T-helper 2 cell treated with Interferon-gamma antibody and Interleukin-4, amounts not matched to agents 5 μg/mL and 100 μg/mL, for 36 hours (primary cell): ENCODE measurements around the gene KRT85.

Source experiments
- DNase-seq: peaks from one replicate; pipeline ENCODE4 v3.0.0; 2021; ENCODE audit warnings: low spot score
- H3K27ac Mint-ChIP-seq: one replicate; pipeline ENCODE4 v1.8.0; 2021; ENCODE audit warnings: mild to moderate bottlenecking, mixed read lengths
- H3K27me3 Mint-ChIP-seq: one replicate; pipeline ENCODE4 v1.8.0; 2021; ENCODE audit warnings: low read depth, mixed read lengths
- H3K36me3 Mint-ChIP-seq: one replicate; pipeline ENCODE4 v1.8.0; 2021; ENCODE audit warnings: low read depth, mixed read lengths
- H3K4me1 Mint-ChIP-seq: one replicate; pipeline ENCODE4 v1.8.0; 2021; ENCODE audit warnings: low read depth, mixed read lengths
- H3K4me3 Mint-ChIP-seq: one replicate; pipeline ENCODE4 v1.8.0; 2022; ENCODE audit warnings: mild to moderate bottlenecking, moderate library complexity, mixed read lengths
- H3K9me3 Mint-ChIP-seq: one replicate; pipeline ENCODE4 v1.8.0; 2021; ENCODE audit warnings: mixed read lengths

Gene KRT85

DNA sequence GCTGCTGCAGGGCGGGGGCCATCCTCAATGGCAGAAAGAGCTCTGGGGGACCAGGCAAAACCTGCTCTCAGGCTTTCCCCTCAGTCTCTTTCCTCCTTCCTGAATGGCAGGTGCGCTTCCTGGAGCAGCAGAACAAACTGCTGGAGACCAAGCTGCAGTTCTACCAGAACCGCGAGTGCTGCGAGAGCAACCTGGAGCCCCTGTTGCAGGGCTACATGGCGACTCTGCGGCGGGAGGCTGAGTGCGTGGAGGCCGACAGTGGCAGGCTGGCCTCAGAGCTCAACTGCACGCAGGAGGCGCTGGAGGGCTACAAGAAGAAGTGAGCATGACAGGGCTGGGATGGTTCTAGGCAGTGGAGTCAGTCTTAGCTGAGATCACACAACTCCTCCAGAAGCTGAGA lies 23.2 kb downstream of the KRT85 start:
- Mint-ChIP-seq H3K36me3 (no peaks in the 10 kb centered on the region), H3K27ac (no peak overlapping the region), H3K4me3 (no peak overlapping the region), H3K27me3 (peaks cover 3% of the 10 kb centered on the region), H3K9me3 (no peaks in the 10 kb centered on the region), H3K4me1 (no peaks in the 10 kb centered on the region)
- DNase-seq, result no peak

DNA sequence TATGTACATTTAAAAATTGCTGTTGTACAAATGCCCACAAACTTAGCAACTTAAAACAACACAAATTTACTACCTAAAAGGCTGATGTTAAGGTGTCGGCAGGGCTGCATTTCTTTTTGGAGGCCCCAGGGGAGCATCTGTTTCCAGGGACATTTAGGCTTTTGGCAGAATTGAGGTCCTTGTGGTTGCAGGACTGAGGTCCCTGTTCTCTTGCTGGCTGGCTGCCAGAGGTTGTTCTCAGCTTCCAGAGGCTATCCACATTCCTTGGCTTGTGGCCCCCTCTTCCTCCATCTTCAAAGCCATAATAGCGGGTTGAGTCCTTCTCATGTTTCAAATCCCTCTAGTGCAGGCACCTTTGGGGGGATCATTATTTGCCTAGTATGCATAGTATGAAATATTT lies 23.7 kb downstream of the KRT85 start:
- H3K36me3 Mint-ChIP-seq, result no peaks in the 10 kb centered on the region
- H3K4me3 Mint-ChIP-seq, result no peak overlapping the region
- peaks cover 3% of the 10 kb centered on the region for H3K27me3 Mint-ChIP-seq
- no peak overlapping the region for H3K27ac Mint-ChIP-seq
- DNase-seq, result no peak
- no peaks in the 10 kb centered on the region for H3K9me3 Mint-ChIP-seq
- no peaks in the 10 kb centered on the region for H3K4me1 Mint-ChIP-seq

DNA sequence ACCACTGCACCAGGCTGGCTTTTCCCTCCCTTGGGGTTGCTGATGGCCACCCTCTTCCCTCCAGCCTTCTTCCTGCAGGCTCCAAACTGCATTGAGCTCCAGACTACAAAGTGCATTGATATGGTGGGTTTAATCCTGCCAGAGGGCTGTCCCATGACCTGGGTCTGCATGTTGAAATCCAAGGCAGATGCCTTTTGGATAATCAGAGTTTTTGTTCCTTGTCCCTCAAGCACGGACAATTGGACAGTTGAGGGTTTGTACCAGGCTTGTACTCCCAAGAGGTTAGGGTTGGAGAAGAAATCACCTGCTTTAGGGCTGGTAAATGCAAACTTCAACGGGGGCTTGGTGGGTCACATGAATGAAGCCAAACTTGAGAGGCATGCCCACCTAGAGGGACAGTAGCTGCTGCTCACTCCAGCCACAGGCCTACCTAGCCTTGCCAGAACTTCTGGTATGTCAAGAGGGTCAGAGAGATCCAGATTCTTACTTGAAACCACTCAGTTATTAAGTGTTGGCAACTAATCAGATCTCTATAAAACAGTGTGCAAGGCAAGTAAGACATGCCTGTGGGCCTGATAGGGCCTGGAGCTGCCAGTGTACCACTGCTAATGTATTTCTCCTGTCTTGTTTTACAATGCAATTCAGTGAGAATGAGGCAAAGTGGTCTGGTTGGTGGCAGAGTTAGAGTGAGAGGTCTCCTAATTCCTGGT lies 24.3 kb downstream of the KRT85 start:
- Mint-ChIP-seq H3K4me3 (no peak overlapping the region), H3K27me3 (peaks cover 3% of the 10 kb centered on the region), H3K36me3 (no peaks in the 10 kb centered on the region), H3K4me1 (no peaks in the 10 kb centered on the region), H3K9me3 (no peaks in the 10 kb centered on the region), H3K27ac (no peak overlapping the region)
- no peak for DNase-seq

GRCh38 chr12:52341066-52341580 lies 26.2 kb downstream of the KRT85 start:
- Mint-ChIP-seq H3K4me1 (peaks cover 3% of the 10 kb centered on the region), H3K27ac (no peak overlapping the region), H3K9me3 (no peaks in the 10 kb centered on the region), H3K4me3 (no peak overlapping the region), H3K36me3 (no peaks in the 10 kb centered on the region), H3K27me3 (no peaks in the 10 kb centered on the region)
- no peak for DNase-seq

GRCh38 chr12:52338241-52338960 lies 28.9 kb downstream of the KRT85 start:
- Mint-ChIP-seq H3K4me3 (no peak overlapping the region), H3K27ac (no peak overlapping the region), H3K9me3 (no peaks in the 10 kb centered on the region), H3K36me3 (no peaks in the 10 kb centered on the region), H3K4me1 (peaks cover 3% of the 10 kb centered on the region), H3K27me3 (no peaks in the 10 kb centered on the region)
- no peak for DNase-seq

DNA sequence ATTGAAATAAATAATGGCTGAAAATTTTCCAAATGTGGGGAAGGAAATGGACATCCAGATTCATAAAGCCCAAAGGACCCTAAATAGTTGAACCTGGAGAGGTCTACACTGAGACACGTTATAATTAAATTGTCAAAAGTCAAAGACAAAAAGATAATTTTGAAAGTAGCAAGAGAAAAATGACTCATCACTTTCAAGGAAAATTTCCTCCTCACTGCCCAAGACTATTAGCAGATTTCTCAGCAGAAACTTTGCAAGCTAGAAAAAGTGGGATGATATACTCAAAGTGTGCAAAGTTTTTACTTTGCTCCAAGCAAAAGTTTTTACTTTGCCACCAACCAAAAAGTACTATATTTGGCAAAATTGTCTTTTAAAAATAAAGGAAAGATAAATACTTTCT lies 30.2 kb downstream of the KRT85 start:
- Mint-ChIP-seq H3K4me1 (peaks cover 3% of the 10 kb centered on the region), H3K9me3 (no peaks in the 10 kb centered on the region), H3K27me3 (no peaks in the 10 kb centered on the region), H3K27ac (no peak overlapping the region), H3K4me3 (no peak overlapping the region), H3K36me3 (no peaks in the 10 kb centered on the region)
- no peak for DNase-seq

DNA sequence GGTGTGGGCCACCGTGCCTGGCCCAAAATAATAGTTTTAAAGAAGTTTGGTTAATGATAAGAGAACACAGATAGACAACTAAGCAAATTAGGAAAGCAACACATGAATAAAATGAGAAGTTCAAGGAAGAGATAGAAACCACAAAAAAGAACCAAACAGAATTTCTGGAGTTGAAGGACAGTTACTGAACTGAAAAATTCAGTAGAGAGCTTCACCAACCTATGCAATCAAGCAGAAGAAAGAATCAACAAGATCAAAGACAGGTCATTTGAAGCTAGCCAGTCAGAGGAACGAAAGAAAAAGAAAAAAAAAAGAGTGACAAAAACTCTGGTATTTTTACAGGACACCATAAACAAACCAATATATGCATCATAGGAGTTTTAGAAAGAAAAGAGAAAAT lies 30.6 kb downstream of the KRT85 start:
- Mint-ChIP-seq H3K27me3 (no peaks in the 10 kb centered on the region), H3K9me3 (no peaks in the 10 kb centered on the region), H3K36me3 (no peaks in the 10 kb centered on the region), H3K4me3 (no peak overlapping the region), H3K4me1 (peaks cover 3% of the 10 kb centered on the region), H3K27ac (no peak overlapping the region)
- no peak for DNase-seq

GRCh38 chr12:52335598-52336262 lies 31.6 kb downstream of the KRT85 start:
- no peak for DNase-seq

GRCh38 chr12:52334185-52334584 lies 33.1 kb downstream of the KRT85 start:
- H3K36me3 Mint-ChIP-seq, result no peaks in the 10 kb centered on the region
- no peak overlapping the region for H3K27ac Mint-ChIP-seq
- peaks cover 3% of the 10 kb centered on the region for H3K4me1 Mint-ChIP-seq
- no peak for DNase-seq
- no peaks in the 10 kb centered on the region for H3K9me3 Mint-ChIP-seq
- no peak overlapping the region for H3K4me3 Mint-ChIP-seq
- peaks cover 2% of the 10 kb centered on the region for H3K27me3 Mint-ChIP-seq

More at GRCh38 chr12:52335598-52336262, 31.6 kb downstream of the KRT85 start:
- Mint-ChIP-seq H3K27me3 (no peaks in the 10 kb centered on the region), H3K9me3 (no peaks in the 10 kb centered on the region), H3K4me3 (no peak overlapping the region), H3K27ac (no peak overlapping the region), H3K36me3 (no peaks in the 10 kb centered on the region), H3K4me1 (peaks cover 3% of the 10 kb centered on the region)

DNA sequence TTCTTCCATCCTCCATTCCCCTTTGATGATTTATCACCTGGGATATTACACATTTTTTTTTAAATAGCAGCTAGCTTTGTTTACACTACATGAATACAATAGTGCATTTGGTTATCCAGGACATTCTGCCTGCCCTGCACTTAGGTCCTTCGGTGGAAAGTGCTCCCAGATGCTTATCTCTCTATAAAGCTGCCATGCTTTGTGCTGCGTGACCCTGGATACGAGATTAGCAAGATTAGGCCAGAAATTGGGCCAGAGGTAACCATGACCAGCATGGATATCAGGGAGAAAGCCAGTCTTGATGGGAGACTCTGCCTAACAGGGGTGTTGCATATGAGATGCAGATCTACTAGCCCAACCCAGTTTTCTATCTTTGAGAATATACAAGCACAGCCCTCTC lies 34.0 kb downstream of the KRT85 start:
- H3K4me3 Mint-ChIP-seq, result no peak overlapping the region
- H3K4me1 Mint-ChIP-seq, result peaks cover 3% of the 10 kb centered on the region
- H3K27me3 Mint-ChIP-seq, result peaks cover 2% of the 10 kb centered on the region
- H3K9me3 Mint-ChIP-seq, result no peaks in the 10 kb centered on the region
- H3K36me3 Mint-ChIP-seq, result no peaks in the 10 kb centered on the region
- no peak overlapping the region for H3K27ac Mint-ChIP-seq
- no peak for DNase-seq

DNA sequence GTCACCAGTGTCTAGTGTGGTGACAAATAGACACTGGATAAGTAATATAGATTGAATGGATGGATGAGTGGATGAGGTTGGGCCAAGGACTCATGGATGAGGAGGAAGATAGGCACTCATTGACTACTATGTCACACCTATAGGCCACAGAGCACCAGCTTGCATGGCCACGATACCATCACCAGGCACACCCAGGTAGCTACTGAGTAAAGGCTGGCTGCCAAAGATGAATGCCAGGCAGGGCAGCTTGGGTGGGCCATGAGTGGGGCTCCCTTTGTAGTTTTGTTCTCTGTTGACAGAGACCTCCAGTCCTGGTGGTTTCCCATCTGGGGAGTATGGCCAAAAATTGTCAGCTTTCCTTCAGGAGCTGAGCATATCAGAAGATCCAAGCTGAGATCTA lies 34.9 kb downstream of the KRT85 start:
- Mint-ChIP-seq H3K36me3 (no peaks in the 10 kb centered on the region), H3K4me3 (no peak overlapping the region), H3K27ac (no peak overlapping the region), H3K9me3 (no peaks in the 10 kb centered on the region), H3K27me3 (peaks cover 2% of the 10 kb centered on the region), H3K4me1 (peaks cover 5% of the 10 kb centered on the region)
- no peak for DNase-seq

- H3K4me1 Mint-ChIP-seq, result peaks cover 5% of the 10 kb centered on the region
- no peak overlapping the region for H3K4me3 Mint-ChIP-seq
- DNase-seq, result no peak
- no peaks in the 10 kb centered on the region for H3K36me3 Mint-ChIP-seq
- H3K27me3 Mint-ChIP-seq, result peaks cover 2% of the 10 kb centered on the region
- H3K27ac Mint-ChIP-seq, result no peak overlapping the region
- no peaks in the 10 kb centered on the region for H3K9me3 Mint-ChIP-seq
Measured at GRCh38 chr12:52331833-52332232, 35.4 kb downstream of the KRT85 start.

DNA sequence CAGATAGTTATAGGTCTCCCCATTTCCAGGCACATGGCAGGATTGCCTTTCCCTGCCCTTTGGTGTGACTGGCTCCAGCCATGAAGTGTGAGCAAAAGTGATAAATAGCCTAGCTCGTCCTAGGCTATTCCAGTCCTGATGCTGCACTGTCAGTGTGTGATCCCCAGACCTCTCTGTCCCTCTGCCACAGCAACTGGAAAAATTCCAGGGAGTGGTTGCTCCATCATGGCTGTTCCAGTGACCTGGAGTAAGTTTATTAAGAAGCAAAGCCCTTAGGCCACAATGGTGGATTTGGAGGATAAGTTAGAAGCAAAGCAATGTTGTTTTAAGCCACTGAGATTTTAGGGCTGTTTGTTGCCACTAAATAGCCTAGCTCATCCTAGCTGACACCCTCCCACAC lies 36.2 kb downstream of the KRT85 start:
- no peak overlapping the region for H3K27ac Mint-ChIP-seq
- H3K4me1 Mint-ChIP-seq, result peaks cover 2% of the 10 kb centered on the region
- H3K4me3 Mint-ChIP-seq, result no peak overlapping the region
- peaks cover 2% of the 10 kb centered on the region for H3K27me3 Mint-ChIP-seq
- DNase-seq, result no peak
- H3K9me3 Mint-ChIP-seq, result no peaks in the 10 kb centered on the region
- H3K36me3 Mint-ChIP-seq, result no peaks in the 10 kb centered on the region

- Mint-ChIP-seq H3K27me3 (peaks cover 11% of the 10 kb centered on the region), H3K9me3 (no peaks in the 10 kb centered on the region), H3K4me1 (peaks cover 2% of the 10 kb centered on the region), H3K36me3 (no peaks in the 10 kb centered on the region), H3K4me3 (no peak overlapping the region), H3K27ac (no peak overlapping the region)
- DNase-seq, result no peak
Measured at GRCh38 chr12:52327830-52328500, 39.3 kb downstream of the KRT85 start.
